ENCODE data around the gene WDR64.
A peak's percentile ranks its signal among the peaks of the same experiment; 100 is the strongest.
"Not testable (repeated sequence)": the region's sequence is repeated elsewhere in the genome, so short reads cannot be mapped to it uniquely, and the experiment has no call there.

Gene WDR64

DNA sequence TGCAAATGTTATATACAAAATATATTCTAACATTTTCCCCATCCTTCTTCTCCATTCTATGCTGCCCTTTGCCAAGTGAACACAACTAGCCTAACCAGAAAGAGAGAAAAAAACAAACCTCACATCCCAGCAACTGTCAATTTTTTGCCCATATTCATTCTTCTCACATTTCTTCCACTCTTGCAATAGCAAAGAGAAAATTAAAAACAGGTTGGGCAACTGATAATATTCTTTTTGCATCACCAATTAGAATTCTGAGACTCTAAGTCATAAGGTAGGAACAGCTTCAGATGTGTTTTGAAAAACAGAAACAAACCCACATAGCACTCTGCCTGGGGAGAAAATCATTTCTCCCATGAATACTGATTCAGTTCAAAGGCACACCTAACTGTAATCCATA lies 170.8 kb downstream of the WDR64 start:
- Histone ChIP-seq H3K4me1 (ENCODE audit: low read length) (peaks cover 13% of the 10 kb centered on the region), H3K4me3 (ENCODE audit: low read length) (no peak overlapping the region), H3K27me3 (ENCODE audit: low read depth, low read length) (peaks cover 8% of the 10 kb centered on the region; the same call in 1 of the 2 replicates), H2AFZ (ENCODE audit: low read depth, low read length) (no peak overlapping the region), H3K9ac (ENCODE audit: low read length) (no peak overlapping the region), H3K27ac (ENCODE audit: low read length) (no peak overlapping the region), H3K79me2 (ENCODE audit: low read length) (no peaks in the 10 kb centered on the region), H3K4me2 (ENCODE audit: low read length) (no peak overlapping the region), H3K9me3 (ENCODE audit: insufficient read depth, low read length) (no peaks in the 10 kb centered on the region), H3K36me3 (replicated peaks; ENCODE audit: low read depth, low read length) (no peaks in the 10 kb centered on the region), H4K20me1 (ENCODE audit: insufficient read depth, low read length) (no peaks in the 10 kb centered on the region)
- TF ChIP-seq EZH2phosphoT487 (IDR thresholded peaks at IDR 0.05; ENCODE audit: low read depth) (no peak), CTCF (IDR thresholded peaks at IDR 0.05; ENCODE audit: low read depth, low read length) (no peak)

GRCh38 chr1:241823925-241824324 lies 171.8 kb downstream of the WDR64 start:
- Histone ChIP-seq H4K20me1 (ENCODE audit: insufficient read depth, low read length) (no peaks in the 10 kb centered on the region), H3K36me3 (replicated peaks; ENCODE audit: low read depth, low read length) (no peaks in the 10 kb centered on the region), H3K9ac (ENCODE audit: low read length) (no peak overlapping the region), H2AFZ (ENCODE audit: low read depth, low read length) (no peak overlapping the region), H3K4me1 (ENCODE audit: low read length) (peaks cover 12% of the 10 kb centered on the region), H3K4me2 (ENCODE audit: low read length) (0 out of 2 replicates have a peak overlapping the region, but pooled peaks have one; percentile 9), H3K27me3 (ENCODE audit: low read depth, low read length) (peaks cover 3% of the 10 kb centered on the region; the same call in 1 of the 2 replicates), H3K9me3 (ENCODE audit: insufficient read depth, low read length) (no peaks in the 10 kb centered on the region), H3K4me3 (ENCODE audit: low read length) (peak overlapping the region; percentile 23; the same call in 1 of the 2 replicates), H3K27ac (ENCODE audit: low read length) (no peak overlapping the region), H3K79me2 (ENCODE audit: low read length) (no peaks in the 10 kb centered on the region)
- no peak for TF ChIP-seq CTCF (IDR thresholded peaks at IDR 0.05; ENCODE audit: low read depth, low read length)
- TF ChIP-seq EZH2phosphoT487 (IDR thresholded peaks at IDR 0.05; ENCODE audit: low read depth): no peak

GRCh38 chr1:241825581-241825980 lies 173.5 kb downstream of the WDR64 start:
- no peaks in the 10 kb centered on the region for H3K27me3 ChIP-seq (ENCODE audit: low read depth, low read length)
- no peak overlapping the region for H3K4me2 ChIP-seq (ENCODE audit: low read length)
- H3K4me3 ChIP-seq (ENCODE audit: low read length): no peak overlapping the region
- H3K27ac ChIP-seq (ENCODE audit: low read length): no peak overlapping the region
- H3K79me2 ChIP-seq (ENCODE audit: low read length): no peaks in the 10 kb centered on the region
- no peak overlapping the region for H3K9ac ChIP-seq (ENCODE audit: low read length)
- no peaks in the 10 kb centered on the region for H3K9me3 ChIP-seq (ENCODE audit: insufficient read depth, low read length)
- H3K36me3 ChIP-seq (replicated peaks; ENCODE audit: low read depth, low read length): no peaks in the 10 kb centered on the region
- no peaks in the 10 kb centered on the region for H4K20me1 ChIP-seq (ENCODE audit: insufficient read depth, low read length)
- H3K4me1 ChIP-seq (ENCODE audit: low read length): peaks cover 19% of the 10 kb centered on the region
- H2AFZ ChIP-seq (ENCODE audit: low read depth, low read length): no peak overlapping the region
- TF ChIP-seq CTCF (IDR thresholded peaks at IDR 0.05; ENCODE audit: low read depth, low read length) (no peak), EZH2phosphoT487 (IDR thresholded peaks at IDR 0.05; ENCODE audit: low read depth) (no peak)

DNA sequence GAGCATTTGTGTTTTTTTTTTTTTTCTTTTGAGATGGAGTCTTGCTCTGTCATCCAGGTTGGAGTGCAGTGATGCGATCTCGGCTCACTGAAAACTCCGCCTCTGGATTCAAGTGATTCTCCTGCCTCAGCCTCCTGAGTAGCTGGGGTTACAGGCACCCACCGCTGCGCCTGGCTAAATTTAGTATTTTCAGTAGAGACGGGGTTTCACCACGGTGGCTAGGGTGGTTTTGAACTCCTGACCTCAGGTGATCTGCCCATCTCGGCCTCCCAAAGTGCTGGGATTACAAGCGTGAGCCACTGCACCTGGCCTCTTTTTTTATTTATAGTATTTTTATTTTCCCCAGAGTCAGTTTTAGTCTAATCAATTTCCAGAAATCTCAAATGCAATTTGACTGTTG lies 174.5 kb downstream of the WDR64 start:
- not testable (repeated sequence) for H2AFZ ChIP-seq (ENCODE audit: low read depth, low read length); H3K4me2 ChIP-seq (ENCODE audit: low read length); H3K79me2 ChIP-seq (ENCODE audit: low read length)

DNA sequence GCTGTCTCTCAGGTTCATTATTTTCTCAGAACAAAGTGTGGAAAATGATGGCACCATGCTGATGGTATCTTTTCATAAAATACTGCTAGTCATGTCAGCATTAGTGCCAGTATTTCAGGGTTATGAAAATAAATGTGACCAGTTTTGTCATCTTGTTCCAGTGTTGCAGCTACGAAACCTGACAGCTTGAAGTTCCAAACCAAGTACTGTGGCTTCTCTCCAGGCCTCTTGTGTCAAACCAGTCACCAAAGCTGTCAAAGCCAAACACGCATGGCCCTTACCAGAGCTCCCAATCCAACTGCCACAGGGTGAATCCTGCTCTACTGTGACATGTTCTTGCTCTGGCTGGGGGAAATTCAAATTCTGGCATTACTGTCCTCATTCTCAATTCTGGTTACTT lies 175.2 kb downstream of the WDR64 start:
- H3K4me3 ChIP-seq (ENCODE audit: low read length): no peak overlapping the region
- no peaks in the 10 kb centered on the region for H3K36me3 ChIP-seq (replicated peaks; ENCODE audit: low read depth, low read length)
- TF ChIP-seq CTCF (IDR thresholded peaks at IDR 0.05; ENCODE audit: low read depth, low read length) (no peak), EZH2phosphoT487 (IDR thresholded peaks at IDR 0.05; ENCODE audit: low read depth) (no peak)

More for the DNA sequence above, 174.5 kb downstream of the WDR64 start:
- H3K36me3 ChIP-seq (replicated peaks; ENCODE audit: low read depth, low read length); H3K27me3 ChIP-seq (ENCODE audit: low read depth, low read length); H4K20me1 ChIP-seq (ENCODE audit: insufficient read depth, low read length); H3K4me3 ChIP-seq (ENCODE audit: low read length); H3K27ac ChIP-seq (ENCODE audit: low read length); H3K9me3 ChIP-seq (ENCODE audit: insufficient read depth, low read length); H3K9ac ChIP-seq (ENCODE audit: low read length): not testable (repeated sequence)
- H3K4me1 ChIP-seq (ENCODE audit: low read length): peaks cover 13% of the 10 kb centered on the region

More for the DNA sequence above, 175.2 kb downstream of the WDR64 start:
- Histone ChIP-seq H3K79me2 (ENCODE audit: low read length) (no peaks in the 10 kb centered on the region), H2AFZ (ENCODE audit: low read depth, low read length) (no peak overlapping the region), H3K4me2 (ENCODE audit: low read length) (no peak overlapping the region), H3K9me3 (ENCODE audit: insufficient read depth, low read length) (no peaks in the 10 kb centered on the region), H3K27ac (ENCODE audit: low read length) (no peak overlapping the region), H3K9ac (ENCODE audit: low read length) (no peak overlapping the region), H4K20me1 (ENCODE audit: insufficient read depth, low read length) (no peaks in the 10 kb centered on the region), H3K4me1 (ENCODE audit: low read length) (peaks cover 12% of the 10 kb centered on the region), H3K27me3 (ENCODE audit: low read depth, low read length) (peaks cover under 1% of the 10 kb centered on the region; the same call in 1 of the 2 replicates)

Data from OCI-LY3 (cell line).